GM19395 (cell line): ENCODE measurements around the gene NCKAP5L.

Experiments used
- ATAC-seq: cut with Tn5 transposase; IDR thresholded peaks from one replicate; pipeline ENCODE4 v1.9.1; 2021; ENCODE audit warnings: mild to moderate bottlenecking, moderate library complexity; ENCODE audit not compliant: unreplicated experiment

Gene NCKAP5L

DNA sequence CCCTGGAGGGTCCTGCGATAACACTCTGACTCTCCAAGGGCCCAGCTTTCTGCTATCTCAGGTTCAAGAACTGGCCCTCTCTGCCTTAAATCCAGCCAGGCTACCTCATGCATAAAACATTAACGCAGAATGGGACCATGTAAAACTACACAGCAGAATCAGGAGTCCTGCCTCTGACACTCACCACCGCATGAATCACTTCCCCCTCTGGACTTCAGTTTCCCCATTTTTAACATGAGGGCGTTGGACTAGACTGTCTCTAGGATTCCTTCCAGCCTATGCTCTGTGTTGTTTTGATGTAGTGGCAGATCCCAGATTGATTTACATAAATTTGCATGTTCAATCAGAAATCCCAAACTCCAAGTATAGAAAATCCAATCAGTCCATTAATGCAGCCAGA is 3.3 kb downstream of the NCKAP5L start:
- no peak for ATAC-seq

DNA sequence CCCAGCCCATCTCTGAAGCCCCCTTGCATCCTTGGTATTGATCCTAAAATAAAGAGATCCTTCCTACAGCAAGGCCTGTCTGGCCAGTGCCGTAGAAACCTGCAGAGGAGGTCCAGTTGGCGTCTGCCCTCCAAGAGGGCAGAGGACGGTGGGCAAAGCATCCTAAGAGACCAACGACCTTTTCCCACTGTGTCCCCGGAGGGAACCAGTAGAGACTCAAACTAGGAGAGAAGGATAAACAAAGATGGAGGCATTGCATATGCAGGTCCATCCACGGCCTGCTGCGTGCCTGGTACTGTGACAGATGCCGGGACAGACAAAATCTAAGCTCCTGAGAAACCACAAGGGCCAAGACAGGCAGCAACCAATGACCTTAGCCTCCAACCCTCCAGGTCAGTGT is 3.8 kb downstream of the NCKAP5L start:
- no peak for ATAC-seq

- ATAC-seq: no peak
Observed at GRCh38 chr12:49823951-49824350, 4.3 kb downstream of the NCKAP5L start.

GRCh38 chr12:49823350-49823749 is 4.9 kb downstream of the NCKAP5L start:
- ATAC-seq: no peak

DNA sequence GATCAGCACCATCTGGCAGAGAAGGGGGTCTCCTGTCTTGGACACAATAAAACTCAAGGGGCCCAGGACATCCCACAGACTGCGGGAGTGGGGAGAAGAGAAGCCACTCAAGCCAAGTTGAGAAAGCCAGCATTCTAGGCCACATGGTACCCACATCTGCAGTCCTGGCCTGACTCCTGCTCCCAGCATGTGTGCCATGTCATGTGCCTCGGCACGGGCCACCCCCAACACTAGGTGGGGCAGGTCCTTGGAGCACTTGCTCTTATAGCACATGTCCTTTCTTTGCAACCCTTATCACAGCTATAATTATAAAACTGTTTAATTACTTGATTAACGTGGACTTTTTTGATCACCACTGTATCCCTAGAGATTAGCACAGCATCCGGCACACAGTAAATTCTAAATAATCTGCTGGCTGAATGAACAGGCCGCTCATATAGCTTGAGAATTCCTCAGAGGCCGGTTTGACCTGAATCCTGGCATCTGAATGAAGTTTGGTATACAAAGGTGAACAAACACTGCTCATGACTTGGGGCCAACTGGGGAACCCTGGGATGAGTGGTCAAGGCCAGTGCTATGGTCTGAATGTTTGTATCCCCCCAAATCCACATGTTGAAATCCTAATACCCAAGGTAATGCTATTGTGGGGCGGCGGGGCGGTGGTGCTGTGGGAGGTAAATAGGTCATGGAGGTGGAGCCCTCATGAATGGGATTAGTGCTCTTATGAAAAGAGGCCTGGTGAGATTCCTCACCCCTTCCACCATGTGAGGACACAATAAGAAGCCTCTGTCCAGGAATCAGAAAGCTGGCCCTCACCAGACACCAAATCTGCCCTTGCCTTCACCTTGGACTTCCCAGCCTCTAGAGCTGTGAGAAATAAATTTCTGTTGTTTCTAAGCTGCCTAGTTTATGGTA is 6.6 kb downstream of the NCKAP5L start:
- no peak for ATAC-seq

DNA sequence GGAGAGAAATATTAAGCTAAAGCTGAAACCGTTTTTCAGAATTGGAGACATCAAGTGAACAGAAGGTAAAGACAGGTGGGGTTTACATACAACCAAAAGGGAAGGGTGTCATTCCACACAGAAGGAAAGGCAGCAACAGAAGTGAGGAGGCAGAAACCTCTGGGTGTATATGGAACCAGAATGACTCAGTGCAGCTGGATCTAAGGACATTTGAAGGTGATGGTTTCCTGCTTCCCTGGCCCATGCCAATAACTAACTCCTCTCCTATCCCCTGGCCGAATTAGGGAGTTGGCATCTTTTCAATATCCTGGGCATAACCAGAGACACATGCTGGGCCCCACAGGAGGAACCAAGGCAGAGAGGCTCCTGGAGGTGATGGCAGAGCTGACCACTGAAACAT is 8.4 kb downstream of the NCKAP5L start:
- no peak for ATAC-seq

DNA sequence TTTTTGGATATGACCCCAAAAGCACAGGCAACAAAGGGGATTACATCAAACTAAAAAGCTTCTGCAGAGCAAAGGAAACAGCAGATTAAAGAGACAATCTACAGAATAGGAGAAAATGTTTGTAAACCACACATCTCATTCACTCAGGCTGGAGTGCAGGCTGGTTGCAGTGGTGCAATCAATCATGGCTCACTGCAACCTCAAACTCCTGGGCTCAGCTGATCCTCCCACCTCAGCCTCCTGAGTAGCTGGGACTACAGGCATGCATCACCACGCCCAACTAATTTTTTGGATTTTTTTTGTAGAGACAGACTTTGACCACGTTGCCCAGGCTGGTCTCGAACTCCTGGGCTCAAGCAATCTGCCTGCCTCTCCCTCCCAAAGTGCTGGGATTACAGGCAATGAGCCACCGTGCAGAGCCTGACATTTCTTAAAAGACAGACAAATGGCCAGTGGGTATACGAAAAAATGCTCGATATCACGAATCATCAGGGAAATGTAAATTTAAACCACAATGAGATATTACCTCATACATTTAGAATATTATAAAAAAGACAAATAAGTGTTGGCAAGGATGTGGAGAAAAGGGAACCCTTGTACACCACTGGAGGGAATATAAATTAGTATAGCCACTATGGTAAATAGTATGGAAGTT is 9.8 kb downstream of the NCKAP5L start:
- no peak for ATAC-seq

GRCh38 chr12:49813131-49813530 is 15.1 kb downstream of the NCKAP5L start:
- no peak for ATAC-seq

DNA sequence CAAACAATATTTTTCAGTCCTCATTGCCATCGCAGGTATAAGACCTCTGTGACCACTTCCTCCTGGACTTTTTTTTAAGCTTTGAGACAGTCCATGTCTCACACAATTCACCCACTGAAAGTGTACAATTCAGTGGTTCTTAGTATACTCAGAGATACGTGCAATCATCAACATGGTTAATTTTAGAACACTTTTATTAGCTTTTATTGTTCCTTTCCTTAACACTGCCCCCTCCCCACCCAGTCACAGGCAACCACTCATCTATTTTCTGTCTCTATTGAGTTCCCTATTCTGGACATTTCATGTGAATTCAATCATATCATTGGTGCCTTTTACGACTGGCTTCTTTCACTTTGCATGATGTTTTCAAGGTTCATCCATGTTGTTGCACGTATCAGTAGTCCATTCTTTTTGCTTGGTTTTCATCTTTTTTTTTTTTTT is 16.2 kb downstream of the NCKAP5L start:
- ATAC-seq: no peak

- ATAC-seq: no peak
Observed at GRCh38 chr12:49811136-49811535, 17.1 kb downstream of the NCKAP5L start.

GRCh38 chr12:49809906-49810389 is 18.3 kb downstream of the NCKAP5L start:
- ATAC-seq: no peak

DNA sequence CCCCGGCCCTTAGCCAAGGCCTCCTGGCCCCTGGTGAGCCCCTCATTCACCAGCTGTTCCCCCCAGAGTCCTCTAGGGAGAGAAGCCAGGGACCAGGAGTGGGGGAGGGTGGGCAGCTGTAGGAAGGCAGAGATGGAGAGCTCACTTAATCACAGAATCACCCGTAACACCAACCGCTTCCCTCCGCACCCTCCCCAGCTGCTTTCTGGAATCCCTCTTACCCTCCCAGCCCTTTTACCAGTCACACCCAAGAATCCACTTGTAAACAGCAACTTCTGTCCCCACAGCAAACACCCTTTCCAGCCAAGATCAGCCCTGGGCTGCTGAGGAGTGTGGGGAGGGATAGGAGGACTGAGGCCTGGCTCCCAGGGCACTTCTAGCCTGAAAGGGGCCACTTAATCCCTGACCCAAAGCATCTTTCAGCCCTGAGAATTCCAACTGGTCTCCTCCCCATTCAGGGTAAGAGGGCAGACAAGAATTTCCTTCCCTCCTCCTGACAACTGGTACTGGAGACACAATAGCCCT is 18.8 kb downstream of the NCKAP5L start:
- no peak for ATAC-seq

DNA sequence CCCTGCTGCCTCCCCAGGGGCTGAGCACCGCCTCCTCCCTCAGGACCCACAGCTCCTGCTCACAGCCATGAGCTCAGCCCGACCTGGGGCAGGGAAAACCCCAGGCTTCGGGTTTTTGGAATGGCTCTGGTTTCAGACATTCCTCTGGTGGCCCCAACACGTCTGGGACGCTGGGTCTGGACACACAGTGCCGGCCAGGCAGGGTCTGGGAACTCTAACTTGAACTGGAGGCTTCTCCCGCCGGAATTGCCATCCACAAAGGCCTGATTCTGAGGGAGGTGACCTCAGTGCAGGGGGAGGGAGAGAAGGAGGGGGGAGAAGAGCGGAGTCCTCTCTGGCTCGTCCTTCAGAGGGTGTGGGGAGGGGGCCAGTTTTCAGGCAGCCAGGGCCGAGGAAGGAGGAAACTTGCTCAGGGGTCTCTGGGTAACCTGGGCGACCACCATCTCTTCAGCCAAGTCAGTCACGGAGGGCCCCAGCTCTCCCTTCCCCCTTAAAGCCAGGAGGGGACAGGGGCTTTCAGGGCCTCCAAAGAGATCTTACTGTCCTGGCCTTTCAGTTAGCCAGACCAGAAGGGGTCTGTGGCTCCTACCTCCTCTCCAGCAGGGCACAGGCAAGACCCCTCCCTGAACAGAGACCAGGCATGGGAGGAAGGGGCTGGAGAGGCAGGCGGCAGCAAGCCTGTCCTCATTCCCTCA is 19.4 kb downstream of the NCKAP5L start:
- no peak for ATAC-seq

DNA sequence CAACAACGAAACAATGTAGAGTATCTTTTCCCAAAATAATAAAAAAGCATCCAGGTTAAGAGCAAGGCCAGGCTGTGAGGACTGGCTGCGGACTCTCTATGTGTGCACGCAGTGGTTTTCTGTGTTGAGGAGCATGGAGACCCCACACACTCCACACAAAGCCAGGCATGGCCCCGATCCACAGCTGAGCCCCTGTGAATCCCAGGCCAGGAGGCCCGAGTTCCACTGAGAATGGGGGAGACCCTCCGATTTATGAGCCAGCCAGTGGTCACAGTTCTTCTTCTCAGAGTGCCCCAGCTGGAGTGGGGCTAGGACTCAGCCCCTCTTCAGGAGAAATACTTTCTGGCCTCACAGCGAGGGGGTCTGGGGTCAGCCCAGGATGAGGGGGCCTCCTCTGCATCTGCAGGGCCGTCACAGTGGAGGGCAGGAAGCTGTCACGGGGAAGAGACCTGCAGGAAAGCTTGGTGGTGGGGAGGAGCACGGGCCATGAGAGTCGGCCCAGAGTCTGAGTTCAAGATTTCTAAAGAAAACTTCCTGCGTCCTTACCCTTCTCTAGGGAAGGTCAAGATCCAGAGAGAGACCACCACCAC is 20.1 kb downstream of the NCKAP5L start:
- no peak for ATAC-seq

DNA sequence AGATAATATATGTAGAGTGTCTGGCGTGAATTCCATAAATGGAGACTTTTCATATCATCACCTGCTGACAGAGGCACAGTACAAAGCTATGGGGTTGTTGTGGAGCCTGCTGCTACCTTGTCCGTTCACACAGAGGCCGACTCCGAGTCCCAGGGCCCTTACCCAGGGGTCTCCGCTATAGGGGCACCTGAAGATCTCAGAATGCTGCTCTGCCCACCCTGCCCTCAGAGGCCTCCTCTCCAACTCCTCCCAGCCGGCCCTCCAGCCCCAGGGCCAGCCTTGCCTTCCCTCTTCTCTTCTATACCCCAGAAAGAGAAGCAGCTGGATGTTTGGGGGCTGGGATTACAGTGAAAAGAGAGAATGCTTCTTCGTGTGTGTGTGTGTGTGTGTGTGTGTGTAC is 21.3 kb downstream of the NCKAP5L start:
- ATAC-seq: no peak

- ATAC-seq: no peak
Observed at GRCh38 chr12:49806321-49806813, 21.8 kb downstream of the NCKAP5L start.

DNA sequence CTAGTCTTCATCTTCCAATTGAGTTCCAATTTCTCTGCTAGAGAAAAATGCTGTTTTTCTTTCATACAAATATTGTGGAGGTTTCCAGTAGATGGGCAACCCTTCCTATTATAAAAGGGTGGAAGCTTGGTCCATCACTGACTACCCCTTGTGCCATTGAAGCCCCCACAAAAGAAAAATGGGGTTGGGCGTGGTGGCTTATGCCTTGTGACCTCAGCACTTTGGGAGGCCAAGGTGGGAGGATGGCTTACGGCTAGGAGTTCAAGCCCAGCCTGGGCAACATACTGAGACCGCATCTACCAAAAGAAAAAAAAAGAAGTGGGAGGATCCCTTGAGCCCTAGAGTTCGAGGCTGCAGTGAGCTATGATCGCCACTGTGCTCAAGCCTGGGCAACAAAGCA is 22.8 kb downstream of the NCKAP5L start:
- ATAC-seq: no peak

DNA sequence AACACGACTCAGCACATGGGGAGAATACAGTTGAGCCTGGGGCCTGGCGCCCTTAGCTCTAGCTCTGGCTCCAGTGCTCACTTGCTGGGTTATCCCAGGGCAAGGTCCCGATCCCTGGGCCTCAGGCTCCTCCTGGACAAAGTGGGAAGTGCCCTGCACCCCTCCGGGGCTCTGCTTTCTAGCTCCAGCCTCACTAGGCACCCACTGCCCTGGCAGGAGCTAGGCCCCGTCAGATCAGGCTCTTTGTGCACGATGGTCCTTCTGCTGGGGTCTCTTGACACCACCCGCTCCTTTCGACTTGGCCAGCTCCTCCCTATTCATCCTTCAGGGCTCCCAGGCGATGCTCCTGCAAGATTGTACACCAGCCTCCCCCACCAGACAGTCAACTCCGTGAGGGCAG is 23.4 kb downstream of the NCKAP5L start:
- no peak for ATAC-seq

DNA sequence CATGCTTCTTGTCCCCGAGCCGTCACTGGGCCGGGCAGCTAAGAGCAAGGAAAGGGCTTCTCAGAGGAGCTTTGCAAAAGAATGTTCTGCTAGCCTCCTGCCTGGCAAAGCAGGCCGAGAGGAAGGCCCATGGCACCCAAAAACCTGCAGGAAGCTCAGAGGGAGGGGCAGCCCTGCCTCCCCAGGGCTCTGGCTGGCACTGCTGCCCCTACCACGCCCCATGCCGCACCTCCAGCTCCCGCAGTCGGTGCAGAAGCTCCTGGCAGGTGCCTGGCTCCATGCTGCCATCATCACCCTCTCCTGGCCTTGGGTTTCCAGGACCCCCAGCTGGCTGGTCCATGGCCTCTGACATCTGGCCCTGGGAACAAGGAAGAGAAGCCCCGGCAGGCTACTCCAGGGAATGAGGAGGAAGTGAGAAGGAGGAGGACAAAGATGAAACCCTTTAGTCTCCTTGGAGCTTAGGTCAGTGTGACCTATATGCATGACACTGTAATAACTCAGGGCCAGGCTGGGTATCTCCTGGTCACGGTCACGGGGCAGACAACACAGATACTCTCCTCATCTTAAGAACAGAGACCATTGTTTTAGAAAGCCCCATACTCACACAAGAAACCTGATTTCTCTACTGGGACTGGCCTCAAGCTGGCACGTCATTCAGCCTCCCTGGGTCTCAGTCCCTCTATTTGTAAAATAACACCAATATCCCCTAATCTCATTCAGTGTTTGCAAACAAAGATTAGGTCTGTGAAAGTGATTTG is 24.3 kb downstream of the NCKAP5L start:
- no peak for ATAC-seq
